Suppressor macrophage treated with lipopolysaccharide for 4 hours (primary cell): ENCODE results near the gene CNRIP1.
"Not testable (repeated sequence)": the region's sequence is repeated elsewhere in the genome, so short reads cannot be mapped to it uniquely, and the experiment has no call there.

Experiments
- DNase-seq: peaks from one replicate; pipeline ENCODE4 v3.0.0-alpha.2; 2020

The CNRIP1 gene, protein sequence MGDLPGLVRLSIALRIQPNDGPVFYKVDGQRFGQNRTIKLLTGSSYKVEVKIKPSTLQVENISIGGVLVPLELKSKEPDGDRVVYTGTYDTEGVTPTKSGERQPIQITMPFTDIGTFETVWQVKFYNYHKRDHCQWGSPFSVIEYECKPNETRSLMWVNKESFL

DNA sequence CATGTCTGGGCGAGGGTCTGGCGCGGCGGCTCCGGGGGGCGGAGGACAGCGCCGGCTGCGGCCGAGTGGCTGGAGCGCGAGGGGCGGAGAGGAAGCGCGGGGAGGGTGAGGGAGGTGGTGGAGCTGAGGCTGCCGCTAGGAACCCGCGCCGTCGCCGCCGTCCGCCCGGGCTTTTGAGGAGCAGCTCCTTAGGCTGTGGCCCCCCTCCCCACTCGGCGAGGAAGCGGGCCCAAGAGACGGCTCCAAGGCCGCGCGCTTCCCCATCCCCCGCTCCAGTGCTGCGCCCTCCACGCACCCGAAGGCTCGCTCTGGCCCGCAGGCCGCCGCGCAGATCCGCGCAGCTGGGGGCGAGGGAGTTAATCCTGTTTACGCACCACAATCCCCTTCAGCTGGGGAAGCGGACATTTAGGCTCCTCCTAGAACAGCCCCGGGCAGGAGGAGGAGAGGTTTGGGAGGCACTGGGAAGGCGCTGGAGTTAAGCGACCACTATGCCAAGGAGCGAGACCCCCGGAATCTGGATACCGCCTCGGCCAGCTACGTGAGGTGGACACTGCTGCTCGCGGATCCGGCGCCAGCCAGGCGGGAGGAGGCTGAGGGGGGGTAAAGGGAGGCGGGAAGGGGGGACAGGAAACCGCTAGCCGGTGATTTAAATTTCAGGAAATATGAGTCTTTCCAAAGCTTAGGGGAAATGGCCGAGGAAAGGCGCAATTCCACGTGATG, at the start of gene CNRIP1:
Gene CNRIP1, minus strand, starts transcription at position 552 of the 720 bp plus-strand sequence. Its CDS starts 549 bp downstream, at position 3.
- DNase-seq = peak; percentile 68

DNA sequence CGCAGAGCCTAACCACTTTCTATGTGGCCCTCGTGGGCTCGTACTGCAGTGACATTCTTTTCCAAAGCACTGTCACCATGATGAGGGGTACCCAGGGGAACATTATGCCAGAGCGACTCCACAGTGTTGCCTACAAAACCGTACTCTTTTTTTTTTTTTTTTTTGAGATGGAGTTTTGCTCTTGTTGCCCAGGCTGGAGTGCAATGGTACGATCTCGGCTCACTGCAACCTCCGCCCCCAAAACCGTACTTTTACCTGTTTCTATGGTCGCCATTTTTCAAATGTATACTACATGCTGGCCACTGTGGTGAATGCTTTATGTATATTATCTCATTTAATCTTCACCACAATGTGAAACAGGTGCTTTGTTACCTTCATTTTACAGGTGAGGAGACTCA, 49.6 kb upstream of the CNRIP1 start:
- no peak for DNase-seq

DNA sequence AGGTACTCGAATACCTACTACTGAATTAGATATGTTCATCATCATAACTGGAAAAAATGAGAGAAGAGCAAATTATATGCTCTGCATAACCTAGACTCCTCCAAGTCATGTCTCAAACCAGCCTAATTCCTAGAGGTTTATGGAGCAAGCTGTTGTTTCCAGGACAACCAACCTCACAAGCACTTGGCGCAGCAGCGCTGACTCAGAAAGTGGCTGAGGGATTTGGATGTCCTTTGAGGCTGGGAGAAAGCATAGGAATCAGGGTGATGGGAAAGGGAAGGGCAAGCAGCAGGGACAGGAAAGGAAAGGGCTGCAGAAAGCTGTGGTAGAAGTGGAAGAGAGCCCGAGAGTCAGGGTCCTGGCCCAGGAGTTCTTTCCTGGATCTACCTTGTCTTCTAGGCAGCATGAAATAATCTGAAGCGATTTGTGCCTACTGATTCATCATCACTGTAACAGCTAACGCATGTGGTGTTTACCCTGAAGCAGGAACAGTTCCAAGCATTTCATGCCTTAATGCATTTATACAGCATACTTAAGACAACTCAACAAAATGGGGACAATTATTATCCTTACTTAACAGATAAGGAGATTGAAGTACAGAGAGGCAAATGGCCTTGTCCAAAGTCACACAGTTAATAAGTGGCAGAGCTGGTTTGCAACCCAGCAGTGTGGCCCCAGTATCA, 49.0 kb upstream of the CNRIP1 start:
- no peak for DNase-seq

DNA sequence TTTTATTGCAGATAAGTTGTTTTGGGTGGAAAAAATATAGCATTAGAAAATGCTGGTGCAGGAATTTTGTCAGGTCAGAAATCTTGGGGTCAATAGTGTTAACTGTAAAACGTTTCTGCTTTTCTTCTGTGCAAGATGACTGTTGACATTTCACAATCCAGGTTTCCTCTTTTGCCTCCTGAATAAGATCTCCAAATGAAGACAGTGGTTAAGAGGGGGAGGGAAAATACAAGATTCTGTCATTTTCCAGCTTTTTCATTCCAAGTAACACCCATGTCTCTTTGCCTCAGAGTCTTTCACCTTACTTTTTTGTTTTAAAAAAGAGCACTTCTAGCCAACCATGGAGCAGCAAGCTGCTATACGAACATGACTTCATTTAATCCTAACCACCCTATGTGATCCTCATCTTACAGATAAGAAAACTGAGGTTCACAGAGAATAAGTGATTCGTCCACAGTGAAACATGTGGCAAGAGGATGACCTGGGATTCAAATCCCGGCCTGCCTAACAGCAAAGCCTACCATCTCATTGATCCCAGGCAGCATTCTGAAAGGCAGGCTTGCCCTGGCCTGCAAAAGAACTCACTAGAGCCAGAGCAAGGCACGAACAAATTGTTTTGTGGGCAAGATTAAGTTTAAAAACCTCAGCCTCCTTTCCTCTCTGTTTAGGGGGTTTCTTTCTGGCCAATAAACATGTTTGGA, 48.4 kb upstream of the CNRIP1 start:
- peak; percentile 85 for DNase-seq

DNA sequence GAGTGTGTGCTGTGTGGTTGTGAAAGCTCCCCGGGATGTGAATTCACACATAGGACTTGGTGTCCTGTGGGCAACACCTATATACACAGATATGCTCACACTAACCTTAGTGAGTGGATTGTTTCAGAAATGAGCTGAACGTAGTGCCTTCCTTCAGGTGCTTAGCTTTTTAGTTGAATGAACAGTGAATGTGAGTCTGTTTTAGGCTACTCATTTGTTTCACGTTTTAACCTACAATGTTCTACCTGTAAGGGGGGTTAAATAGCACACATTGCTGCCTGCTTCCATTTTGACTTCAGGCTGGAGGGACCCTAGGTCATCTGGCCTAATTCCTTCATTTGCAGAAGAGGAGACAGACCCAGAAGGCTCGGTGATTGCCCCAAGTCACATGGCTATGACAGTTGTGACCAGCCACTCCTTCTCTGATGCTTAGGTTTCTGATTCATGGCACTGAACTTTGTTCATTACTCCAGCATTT, 46.4 kb upstream of the CNRIP1 start:
- peak; percentile 85 for DNase-seq

DNA sequence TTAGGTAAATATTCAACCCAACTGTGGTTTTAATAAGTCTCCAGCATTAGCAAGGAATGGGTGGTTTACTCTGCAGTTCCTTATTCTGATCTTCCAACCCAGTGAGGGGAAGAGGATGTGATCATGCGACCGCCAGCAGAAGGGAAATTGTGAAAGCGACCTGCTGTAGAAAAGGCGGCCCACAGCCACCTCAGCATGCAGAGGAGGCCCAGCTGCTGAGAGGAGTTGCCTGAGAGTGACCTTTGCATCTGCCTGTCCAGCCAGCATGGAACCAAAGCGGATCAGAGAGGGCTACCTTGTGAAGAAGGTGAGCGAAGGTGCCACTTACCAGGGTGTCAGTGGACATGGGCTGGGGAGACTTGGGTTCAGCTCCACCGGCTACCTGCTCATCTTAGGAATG, 45.3 kb upstream of the CNRIP1 start, which contains the start of gene PLEK:
Gene PLEK, plus strand, starts transcription at position 196 of the 400 bp plus-strand sequence. Its CDS starts 70 bp downstream, at position 266.
- DNase-seq = peak; percentile 95

DNA sequence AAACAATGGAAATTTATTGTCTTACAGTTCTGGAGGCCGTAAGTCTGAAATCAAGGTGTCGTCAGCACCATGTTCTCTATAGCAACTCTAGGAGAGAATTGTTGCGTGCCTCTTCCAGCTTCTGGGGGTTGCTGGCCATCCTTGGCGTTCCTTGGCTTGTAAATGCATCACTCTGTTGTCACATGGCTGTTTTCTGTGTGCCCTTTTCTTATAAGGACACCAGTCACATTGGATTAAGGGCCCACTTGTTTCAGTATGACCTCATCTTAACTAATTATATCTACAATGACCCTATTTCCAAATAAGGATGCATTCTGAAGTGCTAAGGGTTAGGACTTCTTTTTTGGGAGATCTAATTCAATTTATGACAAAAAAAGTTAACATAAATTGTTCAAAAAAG, 44.0 kb upstream of the CNRIP1 start:
- DNase-seq = peak; percentile 71

DNA sequence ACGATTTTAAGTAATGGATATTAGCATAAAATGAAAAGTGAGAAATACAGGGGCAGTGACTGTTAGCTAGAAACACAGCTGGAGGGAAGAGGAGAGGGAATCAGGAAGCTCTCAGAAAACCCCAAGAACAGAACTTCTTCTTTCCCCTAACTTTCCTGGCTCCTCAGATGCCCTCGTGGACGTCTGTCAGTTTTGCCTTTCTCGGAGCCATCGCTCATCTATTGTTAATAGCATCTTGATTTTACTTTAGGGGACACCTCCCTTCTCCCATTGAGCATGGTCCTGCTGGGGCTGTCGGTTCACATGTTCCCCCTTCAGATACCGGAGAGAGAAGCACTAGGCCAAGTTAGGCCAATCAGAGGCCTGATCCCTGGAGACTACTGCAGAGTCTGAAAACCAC, 43.0 kb upstream of the CNRIP1 start:
- peak; percentile 63 for DNase-seq

DNA sequence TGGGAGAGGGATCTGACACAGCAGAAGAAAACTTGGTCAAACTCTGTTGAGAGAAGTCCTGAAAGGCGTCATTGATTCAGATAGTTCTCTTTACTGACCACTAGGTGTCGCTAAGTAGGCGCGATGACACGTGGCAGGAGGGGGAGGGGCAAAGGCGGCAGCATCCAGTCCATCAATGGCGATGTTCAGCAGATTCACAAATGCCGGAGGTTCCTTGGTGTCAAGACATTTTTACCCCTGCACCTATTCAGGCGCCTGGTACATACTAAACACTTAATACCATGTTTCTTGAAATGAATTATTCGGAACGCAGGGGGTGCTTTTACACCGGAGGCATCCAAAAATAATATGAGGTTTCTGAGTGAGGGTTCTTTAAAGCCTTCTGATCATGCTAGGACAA, 42.3 kb upstream of the CNRIP1 start:
- DNase-seq = peak; percentile 91

DNA sequence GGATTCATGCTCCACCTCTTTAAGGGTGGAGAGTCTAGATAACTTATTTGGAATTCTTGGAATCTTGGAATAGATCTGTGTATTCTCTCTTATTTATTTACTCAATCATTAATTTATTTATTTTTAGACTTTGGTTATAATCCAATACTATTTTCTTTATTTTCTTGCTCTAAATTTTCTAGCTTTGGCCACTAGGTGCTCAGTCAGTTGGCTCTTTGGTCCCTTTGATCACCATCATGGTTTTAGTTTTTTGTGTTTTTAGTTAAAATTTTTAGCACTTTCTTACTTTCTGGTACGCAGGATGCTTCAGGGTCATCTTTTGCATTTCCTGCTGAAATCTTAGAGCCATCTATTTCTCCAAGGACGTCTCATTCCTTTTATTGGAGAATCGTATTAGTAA, 40.1 kb upstream of the CNRIP1 start:
- no peak for DNase-seq

DNA sequence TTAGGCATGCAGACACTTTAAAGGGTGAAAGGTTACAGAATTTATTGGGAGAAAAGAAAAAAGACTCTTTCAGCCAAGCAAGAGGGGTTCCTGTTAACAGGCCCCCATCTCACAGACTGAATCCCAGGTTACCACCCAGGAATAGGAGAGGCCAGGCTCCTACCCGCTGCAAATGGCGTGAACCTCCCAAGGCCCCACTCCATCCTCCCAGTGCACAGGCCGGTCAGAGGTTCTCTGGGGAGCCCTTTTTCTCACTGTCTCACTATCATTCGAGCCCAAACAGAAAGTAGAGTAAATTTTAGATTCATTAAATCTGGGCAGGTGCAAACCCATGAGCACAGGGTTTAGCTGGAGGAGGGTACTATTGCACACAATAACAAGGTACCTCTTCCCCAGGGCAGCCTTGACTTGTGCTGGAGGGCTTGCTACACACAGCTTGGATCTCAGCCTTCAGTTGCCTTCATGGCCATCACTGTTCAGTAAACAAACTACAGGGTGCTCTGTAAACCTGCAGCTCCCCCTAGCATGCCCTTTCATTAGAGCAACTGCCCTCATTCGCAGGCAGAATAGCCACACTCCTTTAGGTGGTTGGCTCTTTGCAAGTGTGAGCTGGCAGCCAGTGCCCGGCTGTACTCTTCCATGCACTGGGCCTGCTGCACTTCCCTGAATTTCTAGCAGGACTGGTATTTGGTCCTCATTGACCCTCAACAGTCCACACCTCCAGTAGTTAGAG, 38.0 kb upstream of the CNRIP1 start:
- peak; percentile 58 for DNase-seq

DNA sequence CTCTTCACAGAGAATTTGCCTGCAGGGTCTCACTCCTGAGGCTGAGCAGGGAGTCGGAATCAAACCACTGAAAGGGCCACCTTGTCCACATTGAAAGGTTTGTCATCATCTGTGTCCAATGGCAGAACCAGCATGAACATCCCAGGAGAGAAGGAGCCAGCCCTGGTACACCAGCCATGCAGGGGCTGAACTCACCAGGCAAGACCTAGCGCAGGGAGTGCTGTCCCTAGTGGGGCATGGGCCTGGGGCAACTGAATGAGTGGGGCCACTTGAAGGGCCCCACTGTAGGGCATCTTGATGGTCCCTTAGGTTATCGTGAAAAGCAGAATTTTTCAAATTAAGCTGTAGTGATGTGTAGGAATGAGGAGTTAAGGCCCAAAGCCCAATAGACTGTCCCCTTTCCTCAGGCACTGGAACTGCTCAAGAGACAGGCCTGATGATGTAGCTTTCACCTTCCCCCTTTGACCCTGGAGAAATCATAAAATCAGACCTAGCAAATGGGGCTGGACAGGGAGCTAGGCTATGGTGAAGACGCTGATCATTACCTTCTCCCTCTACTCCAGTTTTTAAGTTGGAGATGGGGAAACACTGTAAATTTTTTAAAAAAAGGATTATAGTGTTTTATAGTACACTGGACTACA, 37.0 kb upstream of the CNRIP1 start:
- no peak for DNase-seq

DNA sequence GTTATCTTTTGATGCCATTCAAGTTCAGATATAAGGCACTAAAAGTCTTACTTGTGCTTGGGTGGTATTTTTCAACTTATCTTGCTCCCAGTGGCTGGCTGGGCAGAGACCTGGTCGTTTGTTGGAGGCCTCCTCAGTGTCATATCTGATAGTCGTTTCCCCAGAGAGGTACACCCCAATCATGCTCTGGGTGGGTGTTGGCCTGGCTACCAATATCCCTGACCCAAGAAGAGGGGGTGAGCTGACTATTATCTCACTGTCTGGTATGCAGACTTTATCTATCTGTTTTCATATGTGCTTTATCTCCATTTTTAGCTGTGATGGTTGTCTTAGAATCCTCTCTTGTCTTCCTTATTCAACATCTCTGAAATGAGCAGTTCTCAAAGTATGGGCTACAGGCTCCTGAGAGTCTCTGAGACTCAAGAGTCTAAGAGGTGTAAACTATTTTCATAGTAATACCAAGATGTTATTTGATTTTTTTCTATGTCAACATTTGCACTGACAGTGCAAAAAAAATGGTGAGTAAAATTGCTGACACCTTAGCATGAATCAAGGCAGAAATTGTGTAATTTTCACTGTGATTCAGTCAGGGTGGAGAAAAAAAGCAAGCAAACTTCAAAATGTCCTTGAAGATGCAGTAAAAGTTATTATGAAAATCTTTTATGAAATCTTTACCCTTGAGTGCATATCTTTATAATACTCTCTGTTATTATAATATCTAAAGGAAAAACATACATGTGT, 33.1 kb upstream of the CNRIP1 start:
- no peak for DNase-seq

DNA sequence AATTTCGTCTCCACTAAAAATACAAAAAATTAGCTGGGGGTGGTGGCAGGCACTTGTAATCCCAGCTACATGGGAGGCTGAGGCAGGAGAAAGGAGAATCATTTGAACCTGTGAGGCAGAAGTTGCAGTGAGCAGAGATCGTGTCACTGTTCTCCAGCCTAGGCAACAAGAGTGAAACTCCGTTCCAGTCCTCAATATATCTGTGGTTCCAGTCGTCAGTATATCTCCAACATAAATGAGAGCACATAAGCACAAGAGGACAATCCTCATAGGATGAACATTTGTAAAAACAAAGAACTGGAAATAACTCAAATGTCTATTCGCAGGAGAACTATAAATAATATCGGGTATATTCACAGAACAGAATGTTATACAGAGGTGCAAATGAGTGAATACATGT, 32.2 kb upstream of the CNRIP1 start:
- DNase-seq = no peak

DNA sequence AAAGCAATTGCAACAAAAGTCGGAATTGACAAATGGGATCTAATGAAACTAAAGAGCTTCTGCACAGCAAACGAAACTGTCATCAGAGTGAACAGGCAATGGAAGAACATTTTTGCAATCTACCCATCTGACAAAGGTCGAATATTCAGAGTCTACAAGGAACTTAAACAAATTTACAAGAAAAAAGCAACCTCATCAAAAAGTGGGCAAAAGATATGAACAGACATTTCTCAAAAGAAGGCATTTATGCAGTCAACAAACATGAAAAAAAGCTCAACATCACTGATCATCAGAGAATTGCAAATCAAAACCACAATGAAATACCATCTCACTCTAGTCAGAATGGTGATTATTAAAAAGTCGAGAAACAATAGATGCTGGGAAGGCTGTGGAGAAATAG, 29.3 kb upstream of the CNRIP1 start:
- not testable (repeated sequence) for DNase-seq

DNA sequence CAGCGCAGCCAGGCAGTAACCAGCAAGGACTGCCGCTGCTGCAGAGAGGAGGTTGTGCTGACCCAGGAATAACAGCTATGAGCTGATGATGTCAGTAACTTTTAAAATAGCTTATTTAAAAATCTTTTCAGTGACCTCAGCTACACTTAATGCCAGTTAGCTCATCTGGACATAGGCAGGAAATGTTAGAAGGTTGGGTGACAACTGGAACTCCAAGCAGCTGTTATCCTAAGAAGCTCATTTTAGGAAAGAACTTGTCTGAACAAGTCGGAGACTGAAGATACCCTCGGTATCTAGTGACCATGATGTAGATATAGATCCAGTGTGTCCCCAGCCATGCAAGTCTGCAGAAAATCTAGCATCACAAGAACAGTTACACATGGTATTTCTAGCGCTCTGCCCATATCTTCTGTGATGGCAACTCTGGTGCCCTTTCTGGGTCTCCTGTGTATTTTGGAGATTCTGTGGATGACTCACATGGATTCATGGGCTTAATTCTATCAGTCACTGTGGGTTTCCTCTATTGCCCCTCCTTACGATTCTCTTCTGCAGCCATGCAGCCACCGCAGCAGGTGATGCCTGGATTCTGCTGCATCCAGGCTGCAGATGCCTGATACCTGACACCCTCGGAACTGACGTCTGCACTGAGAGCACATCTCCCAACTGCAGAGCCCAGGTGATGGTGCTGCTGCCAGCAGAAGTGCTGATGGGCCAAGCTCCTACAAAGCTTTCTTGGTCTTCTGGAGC, 25.6 kb upstream of the CNRIP1 start:
- DNase-seq = no peak

DNA sequence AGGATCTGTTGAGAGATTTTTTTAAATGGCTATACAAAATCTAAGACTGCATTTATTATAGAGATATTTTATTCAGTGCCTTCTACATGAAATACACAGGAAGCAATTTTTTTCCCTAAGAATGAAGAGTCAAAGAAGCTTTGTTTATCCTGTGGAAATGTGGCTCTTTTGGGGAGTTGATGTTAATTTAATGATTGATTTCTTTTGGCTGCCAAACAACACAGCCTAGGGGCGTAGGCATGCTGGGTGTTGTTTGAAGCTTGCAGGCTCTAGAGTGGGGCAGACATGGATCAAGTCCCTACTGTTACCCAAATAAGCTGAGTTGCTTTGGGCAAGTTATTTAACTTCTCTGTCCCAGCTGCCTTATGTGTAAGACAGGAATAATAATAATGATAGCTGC, 24.3 kb upstream of the CNRIP1 start:
- no peak for DNase-seq

DNA sequence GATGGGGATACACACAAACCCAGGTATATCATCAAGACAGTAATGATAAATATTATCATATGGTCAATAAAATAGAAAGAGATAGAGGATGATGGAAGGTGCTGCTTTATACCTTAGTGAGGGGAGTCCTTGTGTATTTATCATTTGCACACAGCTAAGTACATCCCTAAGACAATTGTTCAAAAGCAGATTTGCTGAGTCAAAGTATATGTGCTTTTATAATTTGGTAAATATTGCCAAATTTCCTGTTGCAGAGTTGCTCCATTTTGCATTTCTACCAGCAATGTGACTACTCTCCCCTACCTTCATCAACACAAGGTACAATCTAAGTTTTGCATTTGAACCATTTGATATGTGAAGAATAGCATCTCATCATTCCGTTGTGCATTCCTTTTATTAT, 22.7 kb upstream of the CNRIP1 start:
- no peak for DNase-seq

DNA sequence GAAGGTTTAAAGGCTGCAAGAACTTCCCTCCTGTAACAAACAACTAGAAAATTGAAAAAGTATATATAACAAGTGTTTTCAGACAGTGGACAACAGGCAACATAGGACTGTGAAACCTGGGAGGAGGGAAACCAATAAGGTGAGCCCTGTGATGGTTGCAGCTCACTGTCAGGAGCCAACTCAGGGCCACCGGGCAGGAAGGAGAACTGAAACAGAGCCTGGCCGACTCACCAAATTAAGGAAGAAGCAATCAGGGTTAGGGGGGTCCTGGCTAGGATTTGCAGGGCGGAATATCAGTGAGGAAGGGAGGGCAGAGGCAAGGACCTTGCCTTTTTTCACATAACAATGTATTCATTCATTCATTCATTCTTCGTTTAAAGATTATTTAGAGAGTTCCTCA, 21.8 kb upstream of the CNRIP1 start:
- no peak for DNase-seq

DNA sequence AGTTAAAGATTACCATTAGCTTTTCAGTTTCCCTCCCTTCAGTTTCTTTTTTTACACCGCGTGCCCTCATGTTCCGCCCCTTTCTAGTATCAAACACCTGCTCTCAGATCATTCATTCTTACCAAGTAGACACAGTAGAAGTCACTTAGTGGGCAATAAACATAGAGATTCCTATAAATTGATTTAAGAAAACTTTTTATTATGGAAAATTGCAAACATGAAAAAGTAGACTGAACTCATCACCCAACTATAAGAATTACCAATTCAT, 21.2 kb upstream of the CNRIP1 start:
- DNase-seq = no peak
